NCI-H1417 treated with DMSO at 0.1 percent for 48 hours (cell line): ENCODE measurements around the gene KRT76.
"Not testable (repeated sequence)": the region's sequence is repeated elsewhere in the genome, so short reads cannot be mapped to it uniquely, and the experiment has no call there.

Experiments used
- DNase-seq: peaks from one replicate; lab custom pipeline; 2025; lab: John Stamatoyannopoulos, UW

The KRT76 gene

GRCh38 chr12:52759695-52760094 lies 17.4 kb downstream of the KRT76 start:
- no peak for DNase-seq

GRCh38 chr12:52759218-52759617 lies 17.9 kb downstream of the KRT76 start:
- no peak for DNase-seq

DNA sequence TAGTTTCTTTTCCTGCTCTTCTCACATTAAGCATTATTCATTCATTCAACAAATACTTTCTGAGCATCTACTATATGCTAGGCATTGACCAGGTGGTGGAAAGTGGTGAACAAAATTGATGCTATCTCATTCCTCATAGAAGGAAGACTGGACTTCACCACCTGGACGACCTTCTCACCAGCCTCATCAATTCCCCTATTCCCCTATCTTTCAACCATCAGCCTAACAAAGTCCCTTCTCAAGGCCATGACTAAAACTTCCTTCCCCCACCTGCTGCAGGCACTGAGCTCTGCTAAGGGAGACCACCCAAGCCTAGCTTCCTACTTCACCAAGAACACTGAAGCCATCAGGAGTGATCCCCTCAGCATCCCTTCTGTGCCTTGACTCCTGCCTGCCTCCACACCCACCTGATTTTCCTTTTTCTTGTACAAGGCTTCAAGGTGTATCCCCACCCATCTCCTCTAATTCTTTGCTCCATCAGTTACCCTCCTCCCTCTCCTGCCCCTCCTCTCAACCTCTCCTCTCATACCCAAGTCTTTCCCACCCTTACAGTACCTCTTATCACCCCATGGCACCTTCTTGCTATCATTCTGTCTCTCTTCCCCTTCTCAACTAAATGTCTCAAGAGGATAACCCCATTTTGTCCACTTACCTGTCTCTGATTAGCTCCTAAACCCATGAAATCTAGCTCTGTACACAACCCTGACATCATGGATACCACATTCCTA lies 19.5 kb downstream of the KRT76 start:
- no peak for DNase-seq

- no peak for DNase-seq
These were observed 20.7 kb downstream of the KRT76 start for GRCh38 chr12:52756281-52756960.

- no peak for DNase-seq
These were observed 21.6 kb downstream of the KRT76 start for GRCh38 chr12:52755533-52755932.

DNA sequence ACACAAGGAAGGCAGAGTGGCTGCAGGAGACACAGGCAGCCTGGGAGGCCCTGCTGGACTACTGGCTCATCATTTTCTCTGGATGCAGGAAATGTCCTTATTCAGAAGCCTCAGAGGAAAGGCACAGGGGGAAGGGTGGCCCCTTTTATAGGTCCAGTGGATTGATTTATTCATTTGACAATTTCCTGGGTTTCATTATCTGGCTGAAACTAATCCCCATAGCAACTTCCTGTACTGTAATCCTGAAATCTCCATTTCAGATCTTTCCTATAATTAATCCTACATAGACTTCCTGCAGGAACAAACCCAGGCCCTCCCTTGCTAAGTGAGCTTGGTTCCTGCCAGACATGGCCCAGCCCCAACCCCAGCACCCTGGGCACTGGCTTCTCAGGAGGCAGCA lies 23.0 kb downstream of the KRT76 start:
- DNase-seq = no peak

DNA sequence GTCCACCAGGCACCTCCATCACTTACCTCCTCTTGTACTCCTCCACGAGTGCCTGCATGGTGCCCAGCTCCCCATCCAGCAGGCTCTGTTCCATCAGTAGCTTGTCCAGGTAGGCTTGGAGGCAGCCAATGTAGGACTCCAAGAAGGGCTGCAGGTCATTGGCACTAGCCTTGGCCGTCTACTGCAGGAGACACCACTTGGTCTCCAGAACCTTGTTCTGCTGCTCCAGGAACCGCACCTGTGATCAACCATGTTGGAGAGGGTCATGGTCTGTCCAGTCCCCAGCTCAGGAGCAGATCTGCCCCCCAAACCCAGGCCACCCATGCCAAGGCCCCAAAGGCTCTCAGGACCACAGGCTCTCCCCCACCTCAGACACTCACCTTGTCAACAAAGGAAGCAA lies 23.9 kb downstream of the KRT76 start:
- DNase-seq = no peak

- DNase-seq = no peak
These were observed 24.6 kb downstream of the KRT76 start for GRCh38 chr12:52752516-52752915.

GRCh38 chr12:52751795-52752194 lies 25.4 kb downstream of the KRT76 start:
- no peak for DNase-seq

- DNase-seq = not testable (repeated sequence)
These were observed 26.6 kb downstream of the KRT76 start for GRCh38 chr12:52750532-52750931.

DNA sequence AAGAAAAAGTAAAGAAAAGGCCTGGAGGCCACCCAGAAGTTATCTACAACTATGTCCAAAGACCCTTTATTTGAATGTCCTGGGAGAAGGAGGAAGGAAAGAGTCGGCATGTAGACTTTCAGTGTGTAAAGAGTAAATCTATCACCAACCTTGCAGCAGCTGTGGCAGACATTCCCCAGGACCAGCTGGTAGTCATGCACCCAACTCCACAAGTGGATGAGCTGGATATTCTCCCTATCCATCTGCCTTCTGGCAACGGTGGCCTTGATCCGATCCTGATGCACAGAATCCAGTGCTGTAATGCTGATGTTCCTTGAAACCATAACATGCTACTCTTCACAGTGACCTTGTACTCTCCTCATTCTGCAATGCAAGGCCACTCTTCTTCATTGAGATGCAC lies 27.3 kb downstream of the KRT76 start:
- no peak for DNase-seq

DNA sequence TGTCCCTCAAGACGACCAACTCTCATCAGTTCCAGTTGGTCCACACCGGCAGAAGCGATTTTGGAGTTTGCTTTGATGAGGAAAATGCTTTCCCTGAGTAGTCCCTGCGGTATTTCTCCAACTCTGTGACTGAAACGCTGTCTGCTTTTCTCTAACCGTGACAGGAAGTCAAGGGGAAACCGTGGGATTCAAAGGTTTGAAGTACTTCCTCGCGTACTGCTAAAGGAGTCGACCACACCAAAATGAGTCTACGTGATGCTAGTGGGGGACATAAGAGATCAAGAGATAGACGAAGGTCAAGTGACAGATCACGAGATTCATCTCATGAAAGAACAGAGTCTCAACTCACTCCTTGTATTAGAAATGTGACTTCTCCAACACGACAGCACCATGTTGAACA lies 28.6 kb downstream of the KRT76 start:
- no peak for DNase-seq

DNA sequence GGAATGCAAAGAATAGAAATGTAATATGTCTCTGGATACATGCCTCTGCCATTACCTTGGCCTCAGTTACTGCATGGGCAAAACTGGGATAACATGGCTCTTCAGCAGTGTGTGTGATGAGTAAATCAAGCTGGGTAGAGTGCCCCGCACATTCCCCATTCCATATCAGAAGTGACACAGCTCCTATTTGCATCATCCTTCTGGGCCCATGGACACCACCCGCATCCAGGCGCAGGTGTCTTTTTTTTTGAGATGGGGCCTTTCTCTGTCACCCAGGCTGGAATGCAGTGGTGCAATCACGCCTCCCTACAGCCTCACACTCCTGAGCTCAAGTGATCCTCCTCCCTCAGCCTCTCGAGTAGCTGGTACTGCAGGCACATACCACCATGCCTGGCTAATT lies 31.6 kb downstream of the KRT76 start:
- no peak for DNase-seq

- DNase-seq = no peak
These were observed 32.5 kb downstream of the KRT76 start for GRCh38 chr12:52744493-52745156.

- no peak for DNase-seq
These were observed 34.2 kb downstream of the KRT76 start for GRCh38 chr12:52742822-52743457.

- DNase-seq = no peak
These were observed 35.0 kb downstream of the KRT76 start for GRCh38 chr12:52742196-52742580.

GRCh38 chr12:52741375-52742195 lies 35.6 kb downstream of the KRT76 start:
- DNase-seq = no peak

DNA sequence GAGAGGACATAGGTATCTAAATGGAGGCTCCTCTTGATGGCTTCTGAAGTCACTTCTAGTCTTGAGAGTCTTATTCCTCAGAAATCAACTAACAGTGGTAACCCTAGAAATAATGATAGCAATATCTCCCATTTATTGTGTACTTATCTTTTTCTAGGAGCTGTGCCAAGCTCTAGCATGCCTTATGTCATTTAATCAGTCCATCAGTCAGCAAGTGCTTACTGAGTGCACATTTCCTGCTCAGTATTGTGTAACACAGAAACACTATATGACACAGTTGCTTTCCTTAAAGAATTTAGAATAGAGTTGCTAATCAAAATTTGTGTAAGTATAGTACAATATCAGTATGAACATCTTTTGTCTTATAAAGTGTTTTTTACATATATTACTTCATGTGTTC lies 36.6 kb downstream of the KRT76 start:
- no peak for DNase-seq

GRCh38 chr12:52739963-52740362 lies 37.2 kb downstream of the KRT76 start:
- no peak for DNase-seq

GRCh38 chr12:52735816-52736632 lies 41.1 kb downstream of the KRT76 start:
- DNase-seq = no peak

DNA sequence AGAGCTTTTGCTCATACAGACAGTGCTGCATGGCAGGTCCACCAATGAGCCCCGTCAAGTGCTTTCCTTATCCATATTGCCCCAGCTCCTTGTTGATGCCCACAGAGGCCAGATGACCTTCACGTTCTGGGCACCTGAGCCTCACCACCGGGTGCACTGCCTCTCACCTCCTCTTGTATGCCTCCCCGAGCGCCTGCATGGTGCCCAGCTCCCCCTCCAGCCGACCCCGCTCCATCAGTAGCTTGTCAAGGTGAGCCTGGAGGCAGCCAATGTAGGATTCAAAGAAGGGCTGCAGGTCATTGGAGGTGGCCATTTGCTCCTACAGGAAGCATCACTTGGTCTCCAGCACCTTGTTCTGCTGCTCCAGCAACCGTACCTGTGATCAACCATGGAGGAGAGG lies 42.0 kb downstream of the KRT76 start:
- DNase-seq = no peak
